ENCODE data around the gene PARP3. TPM values are rescaled to one million over a fixed set of nuclear protein-coding genes. Genes with fewer than 3 reads are reported as not detected.

The PARP3 gene
- total and polyA plus RNA-seq, 2 of the 8 experiments (the other 6 are each of a cell fraction or from before 2014, with no cell fraction given) = 1.3 to 1.6 TPM

DNA sequence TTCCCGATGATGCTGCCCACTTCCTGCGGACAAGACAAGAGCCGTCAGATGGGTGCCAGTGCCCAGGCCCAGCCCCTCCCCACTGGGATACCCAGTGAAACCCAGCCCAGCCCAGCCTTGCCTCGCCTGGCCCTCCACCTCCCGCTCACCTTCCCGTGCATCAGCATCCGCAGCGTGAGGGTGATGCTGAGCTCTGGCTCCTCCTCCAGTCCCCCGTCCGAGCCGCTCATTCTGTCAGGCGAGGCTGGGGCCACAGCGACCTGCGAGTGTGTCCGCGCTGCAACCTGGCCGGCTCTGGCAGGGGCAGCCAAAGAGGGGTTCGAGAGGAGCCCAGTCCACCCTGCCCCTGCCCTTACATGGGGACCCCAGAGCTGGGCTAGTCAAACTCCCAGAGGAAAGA lies 18.8 kb downstream of the PARP3 start:
- Histone ChIP-seq H3K4me3 (ENCODE audit: extremely low read depth in 1 of 4, insufficient read depth in 2 of 4, low read depth in 3 of 4, low read length in 4 of 4) (no peak overlapping the region), H4K8ac (ENCODE audit: extremely low read depth, insufficient read depth, low read length) (no peak overlapping the region), H2BK120ac (replicated peaks; ENCODE audit: low read depth, low read length) (no peak overlapping the region), H3K4me2 (ENCODE audit: insufficient read depth in 1 of 2, low read depth in 2 of 2, low read length in 2 of 2) (no peak overlapping the region), H3K27me3 (replicated peaks in 1 of 4; ENCODE audit: control insufficient read depth in 3 of 4, extremely low read depth in 1 of 4, insufficient read depth in 3 of 4, low read length in 3 of 4) (peaks cover 0 to 22% (median 8%) of the 10 kb centered on the region in 4 experiments; a peak in 6 of 7 replicates), H4K5ac (ENCODE audit: insufficient read length, low read depth, low read length) (no peak overlapping the region), H3K9me3 (ENCODE audit: insufficient read depth in 2 of 2, low read depth in 1 of 2, low read length in 1 of 2) (no peaks in the 10 kb centered on the region), H3K14ac (ENCODE audit: insufficient read length) (no peak overlapping the region), H3K18ac (ENCODE audit: extremely low read depth, low read length) (no peak overlapping the region), H3K23ac (ENCODE audit: insufficient read length) (no peak overlapping the region), H3K9ac (replicated peaks in 1 of 4; ENCODE audit: extremely low read depth in 1 of 4, low read depth in 3 of 4, low read length in 3 of 4) (no peak overlapping the region), H4K91ac (replicated peaks; ENCODE audit: insufficient read length, low read length) (no peak overlapping the region), H3K79me1 (ENCODE audit: low read depth, low read length) (no peaks in the 10 kb centered on the region), H4K20me1 (replicated peaks in 1 of 2; ENCODE audit: control insufficient read depth in 1 of 2, insufficient read depth in 2 of 2, low read length in 2 of 2) (peaks cover 0 to 9% of the 10 kb centered on the region in 2 experiments), H3K23me2 (ENCODE audit: low read depth, low read length) (peaks cover 4% of the 10 kb centered on the region; the same call in 1 of the 2 replicates), H3K4me1 (replicated peaks in 1 of 4; ENCODE audit: control insufficient read depth in 3 of 4, insufficient read depth in 4 of 4, low read length in 3 of 4) (peaks cover 4 to 26% (median 15%) of the 10 kb centered on the region in 4 experiments), H2BK5ac (ENCODE audit: low read depth, low read length) (no peak overlapping the region), H3K56ac (replicated peaks; ENCODE audit: insufficient read length, low read depth, low read length) (no peak overlapping the region), H2BK20ac (ENCODE audit: low read length) (no peak overlapping the region), H3K79me2 (ENCODE audit: control insufficient read depth in 1 of 2, insufficient read depth in 2 of 2, low read length in 2 of 2) (no peaks in the 10 kb centered on the region), H2AK5ac (ENCODE audit: low read depth, low read length) (0 out of 2 replicates have a peak overlapping the region, but pooled peaks have one; percentile 24), H3K4ac (replicated peaks; ENCODE audit: insufficient read length, low read depth, low read length) (no peak overlapping the region), H2AFZ (ENCODE audit: low read length) (no peak overlapping the region), H3K36me3 (ENCODE audit: control insufficient read depth in 2 of 4, insufficient read depth in 4 of 4, low read length in 3 of 4) (no peaks in the 10 kb centered on the region), H2BK15ac (ENCODE audit: low read length) (no peak overlapping the region), H2BK12ac (ENCODE audit: low read depth, low read length) (no peak overlapping the region), H3K27ac (ENCODE audit: low read depth, low read length) (no peak overlapping the region)
- 82% methylated on average over 17 of the region's 18 CpGs; no CpG with 5 or more reads in 1 of the 2 experiments for WGBS, 2 experiments (ENCODE audit: extremely low coverage in 1 of 2, insufficient coverage in 1 of 2, insufficient read length in 1 of 2, insufficient replicate concordance in 2 of 2, low coverage in 1 of 2, low lambda C conversion rate in 2 of 2, missing lambda C conversion rate in 1 of 2)
- POLR2A ChIA-PET (ENCODE audit: partially characterized antibody) = interaction anchor here (0.6 to 29.3 kb wide), 7 partner anchors 7 to 85 kb away, joined by 3 to 923 read pairs (median 13); partner anchors contain the start of genes ABHD14A, ABHD14B, ACY1 and GPR62
- FAIRE-seq (no peak), DNase-seq (ENCODE audit: low read depth in 1 of 2, low spot score in 2 of 2) (no peak)
- CTCF ChIA-PET (ENCODE audit: partially characterized antibody) = interaction anchor here (0.5 to 10.5 kb wide), 6 partner anchors 11 to 1334 kb away, joined by 3 to 66 read pairs (median 24); partner anchors contain the start of genes ABHD14A, ABHD14B, ACY1 and PARP3
- no peak for TF ChIP-seq BACH1 (IDR thresholded peaks at IDR 0.05; ENCODE audit: low read length)
- TF ChIP-seq KDM5A (IDR thresholded peaks at IDR 0.05; ENCODE audit: low read length) = no peak
- no peak for TF ChIP-seq CEBPB (IDR thresholded peaks at IDR 0.05; ENCODE audit: low read depth, low read length)
- TF ChIP-seq TCF12 (IDR thresholded peaks at IDR 0.05; ENCODE audit: low read depth, low read length) = no peak
- TF ChIP-seq CBX8 (IDR thresholded peaks at IDR 0.05; ENCODE audit: borderline replicate concordance, low read depth, low read length) = no peak
- TF ChIP-seq SAP30 (IDR thresholded peaks at IDR 0.05; ENCODE audit: insufficient read depth, insufficient replicate concordance, low read length) = no peak
- no peak for TF ChIP-seq POLR2AphosphoS5 (IDR thresholded peaks at IDR 0.05; ENCODE audit: low read depth, low read length)
- TF ChIP-seq SIN3A (conservative IDR thresholded peaks at IDR 0.05 in 1 of 2, IDR thresholded peaks at IDR 0.05 in 1 of 2; ENCODE audit: low read depth in 1 of 2, low read length in 2 of 2) = no peak
- TF ChIP-seq SP1 (IDR thresholded peaks at IDR 0.05; ENCODE audit: low read depth, low read length) = no peak
- TF ChIP-seq CTBP2 (IDR thresholded peaks at IDR 0.05; ENCODE audit: borderline replicate concordance, insufficient read depth, insufficient read length, low read length) = no peak
- TF ChIP-seq, protein P1, sequence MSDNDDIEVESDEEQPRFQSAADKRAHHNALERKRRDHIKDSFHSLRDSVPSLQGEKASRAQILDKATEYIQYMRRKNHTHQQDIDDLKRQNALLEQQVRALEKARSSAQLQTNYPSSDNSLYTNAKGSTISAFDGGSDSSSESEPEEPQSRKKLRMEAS (IDR thresholded peaks at IDR 0.05) = no peak
- TF ChIP-seq JUN (IDR thresholded peaks at IDR 0.05; ENCODE audit: low read depth, low read length) = no peak
- TF ChIP-seq RNF2 (IDR thresholded peaks at IDR 0.05; ENCODE audit: borderline replicate concordance, low read depth, low read length, missing control alignments, poor library complexity, severe bottlenecking) = no peak
